Measurements from ENCODE around the gene APOL2.
"Not testable (repeated sequence)": the region's sequence is repeated elsewhere in the genome, so short reads cannot be mapped to it uniquely, and the experiment has no call there.

APOL2 gene

GRCh38 chr22:36271951-36272350 is 32.6 kb upstream of the APOL2 start:
- DNase-seq (ENCODE audit: low spot score in 2 of 2); ATAC-seq; H3K4me3 Mint-ChIP-seq; H3K9me3 Mint-ChIP-seq: not testable (repeated sequence)
- Mint-ChIP-seq H3K36me3 (peaks cover 22% of the 10 kb centered on the region), H3K4me1 (peaks cover 20% of the 10 kb centered on the region), H3K27ac (peak overlapping the region; percentile 34)

- peaks cover 29% of the 10 kb centered on the region for H3K36me3 Mint-ChIP-seq
- not testable (repeated sequence) for ATAC-seq; DNase-seq (ENCODE audit: low spot score in 2 of 2); H3K9me3 Mint-ChIP-seq; H3K4me3 Mint-ChIP-seq; H3K27ac Mint-ChIP-seq
- H3K4me1 Mint-ChIP-seq = peaks cover 19% of the 10 kb centered on the region
These were observed 31.9 kb upstream of the APOL2 start for GRCh38 chr22:36271231-36271630.

DNA sequence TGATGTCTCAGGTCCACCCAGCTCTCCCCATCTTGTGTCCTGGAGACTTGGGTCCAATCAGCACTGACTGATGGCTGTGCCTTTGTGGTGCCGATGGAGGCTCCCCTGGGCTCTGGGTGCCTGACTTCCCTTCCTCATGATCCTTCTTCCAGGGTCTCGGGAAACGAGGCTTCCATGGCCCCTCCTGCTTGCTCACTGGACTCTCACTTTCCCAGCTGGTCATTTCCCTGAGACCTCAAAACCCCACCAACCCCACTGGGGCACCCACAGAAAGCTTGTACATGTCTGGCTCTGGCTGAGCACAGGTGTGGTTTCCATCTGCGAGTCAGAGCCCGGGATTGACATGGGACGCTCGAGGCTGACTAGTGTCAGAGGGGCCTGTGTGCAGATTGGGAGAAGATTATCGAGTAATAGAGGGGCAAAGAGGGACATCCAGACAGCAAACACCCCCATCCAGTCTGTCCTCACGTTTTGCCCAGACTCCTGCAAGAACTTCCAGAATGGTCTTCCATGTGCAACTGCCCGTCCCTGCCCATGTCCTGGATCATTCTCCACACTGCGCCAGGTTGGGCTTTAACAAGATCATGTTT is 28.7 kb upstream of the APOL2 start:
- Mint-ChIP-seq H3K36me3 (peaks cover 55% of the 10 kb centered on the region), H3K27ac (peak overlapping the region; percentile 17), H3K4me3 (no peak overlapping the region), H3K4me1 (peaks cover 6% of the 10 kb centered on the region), H3K9me3 (no peaks in the 10 kb centered on the region)
- ATAC-seq (peak; percentile 13), DNase-seq (ENCODE audit: low spot score in 2 of 2) (no peak)

DNA sequence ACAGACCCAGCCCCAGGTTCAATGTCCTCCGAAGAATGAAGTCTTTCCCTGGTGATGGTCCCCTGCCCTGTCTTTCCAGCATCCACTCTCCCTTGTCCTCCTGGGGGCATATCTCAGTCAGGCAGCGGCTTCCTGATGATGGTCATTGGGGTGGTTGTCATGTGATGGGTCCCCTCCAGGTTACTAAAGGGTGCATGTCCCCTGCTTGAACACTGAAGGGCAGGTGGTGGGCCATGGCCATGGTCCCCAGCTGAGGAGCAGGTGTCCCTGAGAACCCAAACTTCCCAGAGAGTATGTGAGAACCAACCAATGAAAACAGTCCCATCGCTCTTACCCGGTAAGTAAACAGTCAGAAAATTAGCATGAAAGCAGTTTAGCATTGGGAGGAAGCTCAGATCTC is 27.7 kb upstream of the APOL2 start:
- DNase-seq (ENCODE audit: low spot score in 2 of 2) (no peak), ATAC-seq (no peak)
- peaks cover 10% of the 10 kb centered on the region for H3K4me1 Mint-ChIP-seq
- no peaks in the 10 kb centered on the region for H3K9me3 Mint-ChIP-seq
- peaks cover 65% of the 10 kb centered on the region for H3K36me3 Mint-ChIP-seq
- H3K4me3 Mint-ChIP-seq = no peak overlapping the region
- H3K27ac Mint-ChIP-seq = no peak overlapping the region

DNA sequence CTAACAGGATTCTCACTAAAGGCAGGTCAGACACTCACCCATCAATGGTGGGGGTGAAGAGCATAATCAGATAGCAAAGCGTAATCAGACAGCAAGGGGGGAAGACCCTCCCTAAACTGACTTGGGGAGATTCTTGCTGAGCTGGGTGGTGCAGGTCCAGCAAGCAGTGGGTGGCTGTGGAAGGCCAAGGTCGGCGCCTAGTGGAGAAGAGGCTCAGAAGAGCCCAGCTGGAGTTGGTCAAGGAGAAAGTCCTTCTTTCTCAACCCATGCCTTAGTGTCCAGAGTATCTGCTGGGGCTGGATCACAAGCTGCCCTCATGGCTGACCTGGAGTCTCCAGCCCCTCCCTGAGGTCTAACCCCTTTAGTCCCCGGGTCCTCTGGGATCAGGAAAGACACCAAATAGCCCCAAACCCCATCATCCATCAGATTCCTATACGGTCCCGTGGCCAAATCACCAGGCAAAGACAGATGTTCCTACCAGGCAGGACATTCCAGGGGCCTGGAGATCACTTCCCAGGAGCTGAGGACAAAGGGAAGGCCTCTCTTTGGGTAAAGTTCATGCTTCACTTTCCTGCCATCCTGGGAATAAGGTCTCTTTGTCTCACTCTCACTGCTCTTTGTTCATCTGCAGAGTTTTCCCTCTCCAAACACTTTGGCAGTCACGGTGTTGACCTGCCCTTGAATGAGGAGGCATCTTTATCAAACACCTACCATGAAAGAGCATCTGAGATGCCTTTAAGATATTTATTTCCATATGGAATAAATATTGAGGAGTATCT is 24.7 kb upstream of the APOL2 start:
- not testable (repeated sequence) for DNase-seq (ENCODE audit: low spot score in 2 of 2); ATAC-seq; H3K4me1 Mint-ChIP-seq; H3K27ac Mint-ChIP-seq; H3K9me3 Mint-ChIP-seq; H3K4me3 Mint-ChIP-seq
- peaks cover 95% of the 10 kb centered on the region for H3K36me3 Mint-ChIP-seq

DNA sequence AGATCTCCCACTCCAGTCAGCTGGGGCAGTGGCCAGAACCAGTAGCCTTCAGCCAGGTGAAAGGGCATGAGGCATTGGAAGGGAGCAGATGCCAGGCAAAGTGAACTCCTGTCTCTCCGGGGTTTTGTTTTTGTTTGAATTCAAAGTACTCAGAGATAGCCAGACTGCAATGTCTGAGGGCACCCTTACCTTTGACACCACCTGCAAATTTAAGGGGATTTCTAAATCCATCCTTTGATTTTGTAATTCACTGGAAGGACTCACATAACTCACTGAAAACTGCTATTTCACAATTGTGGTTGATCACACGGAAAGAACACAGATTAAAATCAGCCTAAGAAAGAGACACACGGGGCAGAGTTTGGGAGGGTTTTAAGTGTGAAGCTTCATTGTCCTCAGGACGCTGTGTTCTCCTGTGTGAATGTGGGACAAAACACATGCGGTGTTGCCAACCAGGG is 23.9 kb upstream of the APOL2 start:
- not testable (repeated sequence) for DNase-seq (ENCODE audit: low spot score in 2 of 2); H3K9me3 Mint-ChIP-seq; H3K4me3 Mint-ChIP-seq; ATAC-seq
- Mint-ChIP-seq H3K27ac (peak overlapping the region; percentile 68), H3K4me1 (peaks cover 18% of the 10 kb centered on the region), H3K36me3 (peaks cover 99% of the 10 kb centered on the region)

DNA sequence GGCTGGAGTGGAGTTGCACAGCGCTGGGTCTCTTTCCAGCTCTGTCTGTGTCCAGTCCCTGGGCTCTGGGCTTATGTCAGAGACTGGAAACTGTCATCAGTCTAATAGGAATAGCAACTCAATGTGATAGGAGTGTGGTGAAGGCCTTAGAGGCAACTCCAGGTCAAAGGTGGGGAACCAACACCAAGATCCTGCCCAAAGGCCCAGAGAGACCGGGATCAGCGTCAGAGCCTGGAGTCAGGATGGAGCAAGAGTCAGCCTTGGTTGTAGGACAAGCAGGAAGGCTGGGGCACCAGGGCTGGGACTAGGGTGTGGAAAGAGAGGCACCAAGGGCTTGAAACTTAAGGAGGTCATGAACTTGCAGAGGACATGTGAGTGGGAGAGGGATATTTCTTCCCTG is 23.0 kb upstream of the APOL2 start:
- DNase-seq (ENCODE audit: low spot score in 2 of 2); H3K4me3 Mint-ChIP-seq; H3K9me3 Mint-ChIP-seq; ATAC-seq: not testable (repeated sequence)
- peaks cover 96% of the 10 kb centered on the region for H3K36me3 Mint-ChIP-seq
- H3K27ac Mint-ChIP-seq = peak overlapping the region; percentile 68
- peaks cover 26% of the 10 kb centered on the region for H3K4me1 Mint-ChIP-seq

GRCh38 chr22:36261675-36262074 is 22.3 kb upstream of the APOL2 start:
- not testable (repeated sequence) for H3K27ac Mint-ChIP-seq; DNase-seq (ENCODE audit: low spot score in 2 of 2); H3K4me3 Mint-ChIP-seq; H3K9me3 Mint-ChIP-seq; ATAC-seq
- H3K36me3 Mint-ChIP-seq = peaks cover 90% of the 10 kb centered on the region
- H3K4me1 Mint-ChIP-seq = peaks cover 30% of the 10 kb centered on the region

DNA sequence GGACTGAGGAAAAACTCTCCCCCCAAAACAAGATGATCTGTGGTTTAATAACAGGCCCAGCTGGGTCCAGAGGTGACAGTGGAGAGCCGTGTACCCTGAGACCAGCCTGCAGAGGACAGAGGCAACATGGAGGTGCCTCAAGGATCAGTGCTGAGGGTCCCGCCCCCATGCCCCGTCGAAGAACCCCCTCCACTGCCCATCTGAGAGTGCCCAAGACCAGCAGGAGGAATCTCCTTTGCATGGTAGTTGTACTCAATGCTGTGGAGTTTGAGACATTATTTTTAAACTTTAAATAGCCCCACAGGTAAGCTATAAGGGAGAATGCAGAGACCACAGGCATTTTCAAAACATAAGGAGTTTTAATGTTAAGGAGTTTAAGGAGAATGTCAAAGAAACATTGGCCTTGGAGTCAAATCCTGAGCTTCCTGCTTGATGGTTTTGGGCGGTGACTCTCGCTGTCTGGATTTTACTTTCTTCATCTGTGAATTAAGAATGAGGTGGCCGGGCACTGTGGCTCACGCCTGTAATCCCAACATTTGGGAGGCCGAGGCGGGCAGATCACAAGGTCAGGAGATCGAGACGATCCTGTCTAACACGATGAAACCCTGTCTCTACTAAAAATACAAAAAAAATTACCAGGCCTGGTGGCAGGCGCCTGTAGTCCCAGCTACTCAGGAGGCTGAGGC is 20.4 kb upstream of the APOL2 start:
- peak overlapping the region; percentile 90 for H3K27ac Mint-ChIP-seq
- no peak overlapping the region for H3K4me3 Mint-ChIP-seq
- H3K36me3 Mint-ChIP-seq = peaks cover 82% of the 10 kb centered on the region

DNA sequence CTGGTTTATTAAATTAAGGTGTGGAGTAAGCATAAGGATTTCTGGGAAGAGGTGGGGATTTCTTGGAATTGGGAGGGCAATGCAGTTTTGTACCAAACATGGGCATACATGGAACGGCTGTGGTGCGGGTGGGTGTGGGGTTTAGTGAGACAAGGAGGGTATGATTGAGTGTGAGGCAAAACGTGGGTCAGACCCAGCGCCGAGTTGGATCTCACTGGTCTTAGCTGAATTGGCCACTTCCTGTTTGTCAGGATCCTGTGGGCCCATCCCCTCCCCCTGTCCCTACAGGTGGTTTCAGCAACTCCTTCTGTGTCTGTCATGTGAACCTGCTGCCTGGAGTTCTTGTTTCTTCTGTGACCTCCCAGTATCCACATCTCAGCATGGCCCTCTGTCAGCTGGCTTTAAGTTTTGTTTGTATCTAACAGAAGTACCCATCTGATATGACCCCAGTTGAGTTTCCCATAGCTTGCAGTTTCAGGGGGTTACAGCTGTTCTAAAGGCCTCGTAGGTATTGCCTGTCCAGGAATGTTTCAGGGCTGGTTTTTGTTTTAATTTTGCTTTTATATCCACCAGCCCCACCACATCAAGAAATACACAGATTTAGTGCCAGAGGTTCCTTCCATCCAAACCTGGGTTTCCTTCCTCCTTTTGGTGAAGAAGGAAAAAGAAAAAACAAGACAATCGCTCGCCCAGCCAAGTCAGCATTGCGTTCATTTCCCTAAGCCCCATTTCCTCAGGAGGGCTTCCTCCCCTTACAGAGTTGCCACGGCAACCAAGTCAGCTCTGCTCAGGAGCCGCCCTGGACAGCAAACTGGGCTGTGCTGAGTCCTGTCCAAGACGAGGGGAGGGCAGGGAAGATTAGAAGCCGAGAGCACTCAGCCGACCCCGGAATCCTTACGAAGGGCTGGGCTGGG is 19.6 kb upstream of the APOL2 start:
- peak overlapping the region; percentile 90 for H3K27ac Mint-ChIP-seq
- H3K4me3 Mint-ChIP-seq = peak overlapping the region; percentile 61
- peaks cover 81% of the 10 kb centered on the region for H3K36me3 Mint-ChIP-seq
- ATAC-seq (peak; percentile 85), DNase-seq (ENCODE audit: low spot score in 2 of 2) (peak in 1 of 2 donors; percentile 71)
- H3K9me3 Mint-ChIP-seq = no peaks in the 10 kb centered on the region
- peaks cover 58% of the 10 kb centered on the region for H3K4me1 Mint-ChIP-seq

More for the DNA sequence above, 20.4 kb upstream of the APOL2 start:
- DNase-seq (ENCODE audit: low spot score in 2 of 2) = no peak
- Mint-ChIP-seq H3K4me1 (peaks cover 50% of the 10 kb centered on the region), H3K9me3 (no peaks in the 10 kb centered on the region)
- ATAC-seq = no peak

DNA sequence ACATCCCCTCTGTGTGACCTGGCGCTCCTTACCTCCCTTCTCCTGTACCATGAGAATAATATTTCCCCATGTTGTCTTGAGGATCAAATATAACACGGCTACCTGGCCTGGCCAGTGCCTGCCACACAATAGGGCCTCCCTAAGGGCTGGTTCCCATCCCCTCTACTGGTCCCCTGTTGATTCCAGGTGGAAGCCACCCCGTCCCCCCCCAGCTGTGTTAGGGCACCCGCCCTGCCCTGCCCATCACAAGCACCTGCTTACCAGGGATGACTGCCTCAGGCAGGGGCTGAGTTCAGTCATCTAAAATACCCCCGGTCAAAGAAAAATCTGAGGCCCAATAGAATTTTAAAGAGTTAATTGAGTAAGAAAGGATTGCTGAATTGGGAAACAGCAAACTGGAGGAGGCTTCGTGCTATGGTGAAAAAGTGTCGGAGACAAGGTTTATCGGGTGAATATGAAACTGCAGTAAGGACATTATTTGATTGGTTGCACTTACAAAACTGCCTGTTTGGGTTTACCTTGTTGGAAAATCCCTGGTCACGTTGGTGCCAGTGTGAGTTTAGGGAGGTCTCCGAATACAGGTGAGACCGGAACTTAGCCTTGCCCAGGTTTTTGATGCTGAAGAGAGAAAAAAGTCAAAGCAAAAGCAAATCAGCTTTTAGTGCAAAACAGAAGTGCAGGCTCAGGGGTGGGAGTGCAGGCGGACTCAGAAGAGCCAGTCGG is 18.8 kb upstream of the APOL2 start:
- peak overlapping the region; percentile 90 for H3K27ac Mint-ChIP-seq
- no peak for ATAC-seq
- peak overlapping the region; percentile 61 for H3K4me3 Mint-ChIP-seq
- no peak for DNase-seq (ENCODE audit: low spot score in 2 of 2)
- peaks cover 76% of the 10 kb centered on the region for H3K36me3 Mint-ChIP-seq
- H3K9me3 Mint-ChIP-seq = no peaks in the 10 kb centered on the region
- peaks cover 66% of the 10 kb centered on the region for H3K4me1 Mint-ChIP-seq

DNA sequence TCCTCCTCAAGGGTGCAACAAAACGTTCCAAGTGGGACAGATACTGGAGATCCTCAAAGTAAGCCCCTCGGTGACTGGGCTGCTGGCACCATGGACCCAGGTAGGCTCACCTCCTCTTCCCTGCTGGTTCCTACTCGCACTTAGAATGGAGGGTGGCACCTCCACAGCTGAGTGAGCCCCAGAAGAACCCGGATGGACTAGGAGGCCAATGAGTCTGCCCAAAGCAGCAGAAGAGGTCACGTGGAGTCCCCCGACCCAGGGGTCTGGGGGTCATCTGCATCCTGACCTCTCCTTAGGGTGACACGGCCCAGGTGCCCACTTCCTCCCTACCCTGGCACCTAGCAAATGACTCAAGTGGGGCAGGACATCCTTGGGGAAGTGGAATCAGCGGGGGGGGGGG is 18.0 kb upstream of the APOL2 start:
- peaks cover 76% of the 10 kb centered on the region for H3K36me3 Mint-ChIP-seq
- ATAC-seq = no peak

GRCh38 chr22:36256478-36256877 is 17.2 kb upstream of the APOL2 start:
- Mint-ChIP-seq H3K36me3 (peaks cover 68% of the 10 kb centered on the region), H3K4me3 (peak overlapping the region; percentile 96), H3K4me1 (peaks cover 77% of the 10 kb centered on the region), H3K27ac (peak overlapping the region; percentile 84), H3K9me3 (no peaks in the 10 kb centered on the region)
- ATAC-seq (peak; percentile 64), DNase-seq (ENCODE audit: low spot score in 2 of 2) (no peak)

More for the DNA sequence above, 18.0 kb upstream of the APOL2 start:
- peaks cover 72% of the 10 kb centered on the region for H3K4me1 Mint-ChIP-seq
- no peak for DNase-seq (ENCODE audit: low spot score in 2 of 2)
- peak overlapping the region; percentile 90 for H3K27ac Mint-ChIP-seq
- H3K4me3 Mint-ChIP-seq = no peak overlapping the region
- H3K9me3 Mint-ChIP-seq = no peaks in the 10 kb centered on the region

GRCh38 chr22:36255572-36255971 is 16.2 kb upstream of the APOL2 start:
- Mint-ChIP-seq H3K27ac (peak overlapping the region; percentile 99), H3K4me1 (peaks cover 80% of the 10 kb centered on the region), H3K4me3 (peak overlapping the region; percentile 96), H3K36me3 (peaks cover 59% of the 10 kb centered on the region)
- not testable (repeated sequence) for DNase-seq (ENCODE audit: low spot score in 2 of 2); ATAC-seq; H3K9me3 Mint-ChIP-seq

All from stimulated activated effector memory CD8-positive, alpha-beta T cell treated with anti-CD3 and anti-CD28 coated beads, Interleukin-12 subunit alpha, Interleukin-12 subunit beta, amount 100 ng/mL, for 72 hours (primary cell).